Activated T-cell treated with anti-CD3 and anti-CD28 coated beads, Interleukin-2, amount 50 U/mL, for 4 hours (primary cell): ENCODE results near the gene PUM1. TPM values are rescaled to one million over a fixed set of nuclear protein-coding genes. Genes with fewer than 3 reads are reported as not detected.

Experiments used
- ATAC-seq, 2 donors: fragments of 200-7000 bp; cut with Tn5 transposase; one replicate each; pipeline ENCODE4 v1.10.0; 2021
- DNase-seq: peaks from one replicate; pipeline ENCODE4 v3.0.0-alpha.2; 2020
- H3K27me3 Mint-ChIP-seq: one replicate; pipeline ENCODE4 v1.8.0; 2021; ENCODE audit warnings: low read depth, mixed read lengths
- H3K36me3 Mint-ChIP-seq: one replicate; pipeline ENCODE4 v1.8.0; 2022; ENCODE audit warnings: mixed read lengths; ENCODE audit not compliant: insufficient read depth
- H3K4me1 Mint-ChIP-seq: one replicate; pipeline ENCODE4 v1.8.0; 2021; ENCODE audit warnings: low read depth, mixed read lengths
- H3K4me3 Mint-ChIP-seq: one replicate; pipeline ENCODE4 v1.8.0; 2021; ENCODE audit warnings: mild to moderate bottlenecking, moderate library complexity, mixed read lengths
- H3K9me3 Mint-ChIP-seq: one replicate; pipeline ENCODE4 v1.8.0; 2021; ENCODE audit warnings: mixed read lengths
- total RNA-seq, 3 donors: library from RNA; stranded (reverse); gene quantifications; one replicate each; pipeline ENCODE4 v1.2.1, GENCODE V29; 2021

Gene PUM1
- total RNA-seq, 3 donors from 2014 or later, result 104 to 113 (median 110) TPM

GRCh38 chr1:31027693-31028526, 37.6 kb downstream of the PUM1 start:
- no peaks in the 10 kb centered on the region for H3K27me3 Mint-ChIP-seq
- H3K4me3 Mint-ChIP-seq, result no peak overlapping the region
- H3K36me3 Mint-ChIP-seq, result peaks cover 30% of the 10 kb centered on the region
- ATAC-seq (no peak), DNase-seq (no peak)
- peaks cover 80% of the 10 kb centered on the region for H3K4me1 Mint-ChIP-seq
- H3K9me3 Mint-ChIP-seq, result no peaks in the 10 kb centered on the region

- H3K36me3 Mint-ChIP-seq, result peaks cover 28% of the 10 kb centered on the region
- no peak overlapping the region for H3K4me3 Mint-ChIP-seq
- H3K27me3 Mint-ChIP-seq, result no peaks in the 10 kb centered on the region
- ATAC-seq, result no peak
- peaks cover 77% of the 10 kb centered on the region for H3K4me1 Mint-ChIP-seq
- DNase-seq, result no peak
- H3K9me3 Mint-ChIP-seq, result no peaks in the 10 kb centered on the region
Observed at GRCh38 chr1:31022259-31022658, 43.3 kb downstream of the PUM1 start.

GRCh38 chr1:31020007-31020790, 45.3 kb downstream of the PUM1 start:
- H3K4me3 Mint-ChIP-seq, result no peak overlapping the region
- H3K4me1 Mint-ChIP-seq, result peaks cover 73% of the 10 kb centered on the region
- no peaks in the 10 kb centered on the region for H3K9me3 Mint-ChIP-seq
- H3K27me3 Mint-ChIP-seq, result no peaks in the 10 kb centered on the region
- DNase-seq, result no peak
- ATAC-seq, result no peak
- H3K36me3 Mint-ChIP-seq, result peaks cover 25% of the 10 kb centered on the region

- ATAC-seq, result peak; percentile 43 to 59
- no peaks in the 10 kb centered on the region for H3K27me3 Mint-ChIP-seq
- no peak overlapping the region for H3K4me3 Mint-ChIP-seq
- H3K9me3 Mint-ChIP-seq, result no peaks in the 10 kb centered on the region
- DNase-seq, result no peak
- peaks cover 65% of the 10 kb centered on the region for H3K4me1 Mint-ChIP-seq
- peaks cover 25% of the 10 kb centered on the region for H3K36me3 Mint-ChIP-seq
Observed at GRCh38 chr1:31019401-31019800, 46.1 kb downstream of the PUM1 start.

GRCh38 chr1:31016868-31017267, 48.6 kb downstream of the PUM1 start:
- no peaks in the 10 kb centered on the region for H3K27me3 Mint-ChIP-seq
- H3K4me1 Mint-ChIP-seq, result peaks cover 68% of the 10 kb centered on the region
- DNase-seq, result no peak
- H3K9me3 Mint-ChIP-seq, result no peaks in the 10 kb centered on the region
- no peak for ATAC-seq
- H3K4me3 Mint-ChIP-seq, result peak overlapping the region; percentile 9
- H3K36me3 Mint-ChIP-seq, result peaks cover 18% of the 10 kb centered on the region

GRCh38 chr1:31013187-31013864, 52.2 kb downstream of the PUM1 start:
- H3K27me3 Mint-ChIP-seq, result no peaks in the 10 kb centered on the region
- H3K36me3 Mint-ChIP-seq, result peaks cover 11% of the 10 kb centered on the region
- peaks cover 66% of the 10 kb centered on the region for H3K4me1 Mint-ChIP-seq
- H3K9me3 Mint-ChIP-seq, result no peaks in the 10 kb centered on the region
- ATAC-seq (no peak), DNase-seq (no peak)
- no peak overlapping the region for H3K4me3 Mint-ChIP-seq

- ATAC-seq, result no peak
- Mint-ChIP-seq H3K4me3 (no peak overlapping the region), H3K4me1 (peaks cover 70% of the 10 kb centered on the region), H3K27me3 (no peaks in the 10 kb centered on the region), H3K36me3 (peaks cover 19% of the 10 kb centered on the region), H3K9me3 (no peaks in the 10 kb centered on the region)
- DNase-seq, result no peak
Observed at GRCh38 chr1:31012210-31012924, 53.1 kb downstream of the PUM1 start.

- ATAC-seq (no peak), DNase-seq (no peak)
- Mint-ChIP-seq H3K4me1 (peaks cover 69% of the 10 kb centered on the region), H3K27me3 (no peaks in the 10 kb centered on the region), H3K4me3 (no peak overlapping the region), H3K36me3 (peaks cover 15% of the 10 kb centered on the region), H3K9me3 (no peaks in the 10 kb centered on the region)
Observed at GRCh38 chr1:31011719-31012118, 53.8 kb downstream of the PUM1 start.

GRCh38 chr1:31010086-31010989, 55.2 kb downstream of the PUM1 start:
- no peak for DNase-seq
- H3K9me3 Mint-ChIP-seq, result no peaks in the 10 kb centered on the region

GRCh38 chr1:31007462-31007991, 58.0 kb downstream of the PUM1 start:
- peaks cover 45% of the 10 kb centered on the region for H3K36me3 Mint-ChIP-seq
- peaks cover 72% of the 10 kb centered on the region for H3K4me1 Mint-ChIP-seq
- no peaks in the 10 kb centered on the region for H3K9me3 Mint-ChIP-seq
- ATAC-seq (no peak), DNase-seq (no peak)
- no peak overlapping the region for H3K4me3 Mint-ChIP-seq
- no peaks in the 10 kb centered on the region for H3K27me3 Mint-ChIP-seq

More at GRCh38 chr1:31010086-31010989, 55.2 kb downstream of the PUM1 start:
- Mint-ChIP-seq H3K36me3 (peaks cover 25% of the 10 kb centered on the region), H3K4me1 (peaks cover 71% of the 10 kb centered on the region), H3K4me3 (no peak overlapping the region), H3K27me3 (no peaks in the 10 kb centered on the region)
- ATAC-seq, result peak; percentile 99

GRCh38 chr1:31006747-31007146, 58.8 kb downstream of the PUM1 start:
- Mint-ChIP-seq H3K9me3 (no peaks in the 10 kb centered on the region), H3K4me1 (peaks cover 65% of the 10 kb centered on the region), H3K36me3 (peaks cover 45% of the 10 kb centered on the region), H3K4me3 (no peak overlapping the region), H3K27me3 (no peaks in the 10 kb centered on the region)
- ATAC-seq (no peak), DNase-seq (no peak)

GRCh38 chr1:31005617-31006166, 59.8 kb downstream of the PUM1 start:
- ATAC-seq (no peak), DNase-seq (no peak)
- H3K9me3 Mint-ChIP-seq, result no peaks in the 10 kb centered on the region
- H3K4me3 Mint-ChIP-seq, result no peak overlapping the region
- H3K27me3 Mint-ChIP-seq, result no peaks in the 10 kb centered on the region
- peaks cover 57% of the 10 kb centered on the region for H3K4me1 Mint-ChIP-seq
- H3K36me3 Mint-ChIP-seq, result peaks cover 48% of the 10 kb centered on the region

GRCh38 chr1:31005198-31005597, 60.3 kb downstream of the PUM1 start:
- no peak for DNase-seq
- H3K9me3 Mint-ChIP-seq, result no peaks in the 10 kb centered on the region
- H3K4me3 Mint-ChIP-seq, result no peak overlapping the region
- ATAC-seq, result no peak
- peaks cover 48% of the 10 kb centered on the region for H3K36me3 Mint-ChIP-seq
- no peaks in the 10 kb centered on the region for H3K27me3 Mint-ChIP-seq
- peaks cover 52% of the 10 kb centered on the region for H3K4me1 Mint-ChIP-seq
